Neural progenitor cell (in vitro differentiated cells): ENCODE measurements around the gene TPGS1.

ENCODE experiments used
- CTCF ChIP-seq: fragments of 200-600 bp; sonication (generic); IDR thresholded peaks from 2 replicates; pipeline ENCODE4 v1.5.1; 2017; ENCODE audit warnings: antibody characterized with exemption, mild to moderate bottlenecking
- EZH2 ChIP-seq: fragments of 200-600 bp; sonication (generic); IDR thresholded peaks from 2 replicates; pipeline ENCODE4 v1.6.1; 2017; ENCODE audit warnings: antibody characterized with exemption, mild to moderate bottlenecking, moderate library complexity

- no peak for TF ChIP-seq CTCF
- no peak for TF ChIP-seq EZH2
These were observed 49.7 kb upstream of the TPGS1 start for GRCh38 chr19:457636-458035.
